Measurements from ENCODE around the gene OR13C2. TPM values are rescaled to one million over a fixed set of nuclear protein-coding genes. Genes with fewer than 3 reads are reported as not detected.

Gene OR13C2
- total RNA-seq, 1 donor from 2014 or later: not detected

GRCh38 chr9:104589626-104590025, 15.8 kb downstream of the OR13C2 start:
- Mint-ChIP-seq H3K4me1 (ENCODE audit: unreplicated experiment) (no peaks in the 10 kb centered on the region), H3K36me3 (ENCODE audit: low read depth, unreplicated experiment) (no peaks in the 10 kb centered on the region)

GRCh38 chr9:104586496-104587180, 18.8 kb downstream of the OR13C2 start:
- Mint-ChIP-seq H3K4me3 (ENCODE audit: unreplicated experiment) (no peak overlapping the region), H3K27ac (ENCODE audit: unreplicated experiment) (no peak overlapping the region), H3K27me3 (ENCODE audit: unreplicated experiment) (no peaks in the 10 kb centered on the region), H3K9me3 (ENCODE audit: unreplicated experiment) (no peaks in the 10 kb centered on the region), H3K4me1 (ENCODE audit: unreplicated experiment) (no peaks in the 10 kb centered on the region), H3K36me3 (ENCODE audit: low read depth, unreplicated experiment) (no peaks in the 10 kb centered on the region)
- TF ChIP-seq CTCF (IDR thresholded peaks at IDR 0.05; ENCODE audit: unreplicated experiment): no peak
- DNase-seq (ENCODE audit: low spot score): no peak

More at GRCh38 chr9:104589626-104590025, 15.8 kb downstream of the OR13C2 start:
- no peak for DNase-seq (ENCODE audit: low spot score)
- TF ChIP-seq CTCF (IDR thresholded peaks at IDR 0.05; ENCODE audit: unreplicated experiment): no peak
- no peaks in the 10 kb centered on the region for H3K9me3 Mint-ChIP-seq (ENCODE audit: unreplicated experiment)
- H3K27me3 Mint-ChIP-seq (ENCODE audit: unreplicated experiment): peaks cover 2% of the 10 kb centered on the region
- no peak overlapping the region for H3K4me3 Mint-ChIP-seq (ENCODE audit: unreplicated experiment)
- H3K27ac Mint-ChIP-seq (ENCODE audit: unreplicated experiment): no peak overlapping the region

- Mint-ChIP-seq H3K4me3 (ENCODE audit: unreplicated experiment) (no peak overlapping the region), H3K9me3 (ENCODE audit: unreplicated experiment) (no peaks in the 10 kb centered on the region), H3K4me1 (ENCODE audit: unreplicated experiment) (no peaks in the 10 kb centered on the region), H3K27ac (ENCODE audit: unreplicated experiment) (no peak overlapping the region), H3K36me3 (ENCODE audit: low read depth, unreplicated experiment) (no peaks in the 10 kb centered on the region), H3K27me3 (ENCODE audit: unreplicated experiment) (no peaks in the 10 kb centered on the region)
- no peak for TF ChIP-seq CTCF (IDR thresholded peaks at IDR 0.05; ENCODE audit: unreplicated experiment)
- no peak for DNase-seq (ENCODE audit: low spot score)
Observed at GRCh38 chr9:104580562-104580961, 24.9 kb downstream of the OR13C2 start.

- Mint-ChIP-seq H3K27ac (ENCODE audit: unreplicated experiment) (no peak overlapping the region), H3K9me3 (ENCODE audit: unreplicated experiment) (no peaks in the 10 kb centered on the region)
Observed at GRCh38 chr9:104577263-104577662, 28.2 kb downstream of the OR13C2 start.

More at GRCh38 chr9:104577263-104577662, 28.2 kb downstream of the OR13C2 start:
- Mint-ChIP-seq H3K4me3 (ENCODE audit: unreplicated experiment) (no peak overlapping the region), H3K36me3 (ENCODE audit: low read depth, unreplicated experiment) (no peaks in the 10 kb centered on the region), H3K27me3 (ENCODE audit: unreplicated experiment) (no peaks in the 10 kb centered on the region), H3K4me1 (ENCODE audit: unreplicated experiment) (no peaks in the 10 kb centered on the region)
- TF ChIP-seq CTCF (IDR thresholded peaks at IDR 0.05; ENCODE audit: unreplicated experiment): no peak
- no peak for DNase-seq (ENCODE audit: low spot score)
